GM13976 (cell line): ENCODE measurements around the gene UMAD1.

ENCODE experiments used
- DNase-seq: peaks from one replicate; pipeline ENCODE4 v3.0.0; 2012; ENCODE audit warnings: low spot score
- in situ Hi-C: fragments of 300-500 bp; cut with MboI; formaldehyde crosslinking; loops from one replicate; pipeline ENCODE4 v1.12.0; 2022; ENCODE audit warnings: low sequenced_read_pairs, mixed read lengths, inconsistent platforms; ENCODE audit not compliant: unreplicated experiment
- TF ChIP-seq, protein P1 (sequence below): IDR thresholded peaks from 2 replicates; pipeline ENCODE4 v1.5.1; 2012; ENCODE audit warnings: borderline replicate concordance, mild to moderate bottlenecking; ENCODE audit not compliant: insufficient read depth; ENCODE audit errors: extremely low read depth, missing control alignments, control extremely low read depth

UMAD1 gene

DNA sequence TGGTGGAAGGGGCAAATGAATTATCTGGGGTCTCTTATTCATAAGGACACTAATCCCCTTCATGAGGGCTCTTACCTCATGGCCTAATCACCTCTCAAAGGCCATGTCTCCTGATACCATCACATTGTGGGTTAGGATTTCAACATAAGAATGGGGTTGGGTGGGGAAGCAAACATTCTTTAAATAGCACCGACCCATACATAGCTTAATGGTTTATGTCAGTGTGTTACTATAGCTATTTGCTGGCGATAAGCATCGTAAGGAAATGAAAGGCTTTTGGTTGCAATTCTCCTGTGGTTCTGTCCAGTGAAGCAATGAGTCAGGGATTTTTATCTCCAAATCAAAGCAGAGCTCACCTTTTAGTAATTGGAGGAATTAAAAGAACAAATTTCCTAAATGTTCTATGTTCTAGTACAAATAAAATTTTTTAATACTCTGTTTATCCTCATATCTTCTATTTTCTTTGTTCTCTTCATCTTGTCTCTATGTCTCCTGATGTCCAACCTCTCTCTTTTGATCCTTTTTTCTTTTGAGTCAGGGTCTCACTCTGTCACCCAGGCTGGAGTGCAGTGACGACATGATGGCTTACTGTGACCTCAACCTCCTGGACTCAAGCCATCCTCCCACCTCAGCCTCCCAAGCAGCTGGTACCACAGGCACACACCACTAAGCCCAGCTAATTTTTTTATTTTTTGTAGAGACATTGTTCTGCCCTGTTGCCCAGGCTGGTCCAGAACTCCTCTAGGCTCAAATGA is 271.0 kb downstream of the UMAD1 start:
- in situ Hi-C loops, result no loop called here
- TF ChIP-seq, protein P1, sequence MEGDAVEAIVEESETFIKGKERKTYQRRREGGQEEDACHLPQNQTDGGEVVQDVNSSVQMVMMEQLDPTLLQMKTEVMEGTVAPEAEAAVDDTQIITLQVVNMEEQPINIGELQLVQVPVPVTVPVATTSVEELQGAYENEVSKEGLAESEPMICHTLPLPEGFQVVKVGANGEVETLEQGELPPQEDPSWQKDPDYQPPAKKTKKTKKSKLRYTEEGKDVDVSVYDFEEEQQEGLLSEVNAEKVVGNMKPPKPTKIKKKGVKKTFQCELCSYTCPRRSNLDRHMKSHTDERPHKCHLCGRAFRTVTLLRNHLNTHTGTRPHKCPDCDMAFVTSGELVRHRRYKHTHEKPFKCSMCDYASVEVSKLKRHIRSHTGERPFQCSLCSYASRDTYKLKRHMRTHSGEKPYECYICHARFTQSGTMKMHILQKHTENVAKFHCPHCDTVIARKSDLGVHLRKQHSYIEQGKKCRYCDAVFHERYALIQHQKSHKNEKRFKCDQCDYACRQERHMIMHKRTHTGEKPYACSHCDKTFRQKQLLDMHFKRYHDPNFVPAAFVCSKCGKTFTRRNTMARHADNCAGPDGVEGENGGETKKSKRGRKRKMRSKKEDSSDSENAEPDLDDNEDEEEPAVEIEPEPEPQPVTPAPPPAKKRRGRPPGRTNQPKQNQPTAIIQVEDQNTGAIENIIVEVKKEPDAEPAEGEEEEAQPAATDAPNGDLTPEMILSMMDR, result no peak
- DNase-seq, result no peak

DNA sequence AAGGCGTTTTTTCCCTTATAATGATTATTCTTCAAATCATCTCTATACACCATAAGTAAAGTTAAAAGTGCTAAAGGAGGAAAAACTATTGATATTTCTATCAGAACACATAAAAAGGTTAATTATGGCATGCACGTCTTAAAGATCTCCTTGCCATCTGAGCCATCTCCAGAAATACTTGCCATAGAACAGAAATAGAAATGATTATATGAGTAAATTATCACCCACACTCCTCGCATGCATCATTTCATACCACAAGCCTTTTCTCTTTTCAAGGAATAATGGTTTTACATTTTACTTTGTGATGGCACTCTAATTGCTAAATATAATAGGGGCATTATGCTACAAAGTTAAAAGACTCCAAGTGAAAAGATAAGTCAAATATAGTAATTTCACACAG is 272.4 kb downstream of the UMAD1 start:
- in situ Hi-C loops, result no loop called here
- TF ChIP-seq, protein P1, result no peak
- DNase-seq, result no peak

DNA sequence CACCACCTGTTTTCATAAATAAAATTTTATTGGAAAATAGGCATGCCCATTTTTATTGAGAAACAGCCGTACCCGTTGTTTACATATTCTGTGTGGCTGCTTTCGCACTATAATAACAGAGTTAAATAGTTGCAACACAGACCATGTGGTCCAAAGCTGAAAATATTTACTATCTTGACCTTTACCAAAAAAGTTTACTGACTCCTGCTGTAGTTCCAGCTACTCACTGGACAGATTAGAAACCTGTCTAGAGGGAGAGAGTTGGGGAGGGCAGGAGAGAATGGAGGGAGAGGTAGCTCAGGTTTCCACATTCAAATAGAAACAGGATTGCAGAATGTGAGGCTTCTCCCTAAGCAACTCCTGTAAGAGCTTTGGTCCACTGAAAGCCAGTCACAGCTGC is 273.0 kb downstream of the UMAD1 start:
- TF ChIP-seq, protein P1, result no peak
- in situ Hi-C loops, result no loop called here
- no peak for DNase-seq

DNA sequence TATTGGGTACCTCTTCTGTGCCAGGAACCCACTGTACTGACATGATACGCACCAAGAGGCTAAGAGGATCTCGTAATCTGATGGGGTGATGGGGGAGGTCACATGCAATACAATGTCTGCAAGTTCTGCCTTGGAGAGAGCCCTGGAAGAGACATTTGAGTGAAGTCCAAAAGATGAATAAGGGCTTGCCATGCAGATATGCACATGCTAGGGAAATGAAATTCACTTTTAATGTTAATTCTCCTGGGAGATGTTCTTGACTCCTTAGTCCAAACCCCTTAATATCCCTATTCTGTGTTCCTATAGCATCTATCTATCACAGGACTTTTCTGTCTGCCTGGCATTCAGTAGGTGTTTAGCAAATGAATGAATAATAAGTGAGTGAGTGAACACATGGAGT is 274.0 kb downstream of the UMAD1 start:
- DNase-seq, result no peak
- in situ Hi-C loops, result no loop called here
- TF ChIP-seq, protein P1, result no peak

DNA sequence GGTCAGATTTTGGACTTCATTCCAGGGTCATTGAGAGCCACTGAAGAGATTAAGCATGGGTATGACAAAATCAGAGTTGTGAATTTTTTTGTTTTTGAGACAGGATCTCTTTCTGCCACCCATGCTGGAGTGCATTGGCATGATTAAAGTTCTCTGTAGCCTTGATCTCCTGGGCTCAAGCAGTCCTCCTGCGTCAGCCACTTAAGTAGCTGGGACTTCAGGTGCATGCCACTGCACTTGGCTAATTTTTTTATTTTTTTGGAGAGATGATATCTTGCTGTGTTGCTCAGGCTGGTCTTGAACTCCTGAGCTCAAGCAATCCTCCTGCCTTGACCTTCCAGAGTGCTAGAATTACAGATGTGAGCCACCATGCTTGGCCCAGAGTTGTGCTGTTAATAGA is 275.5 kb downstream of the UMAD1 start:
- DNase-seq, result no peak
- in situ Hi-C loops, result no loop called here
- TF ChIP-seq, protein P1, result no peak

DNA sequence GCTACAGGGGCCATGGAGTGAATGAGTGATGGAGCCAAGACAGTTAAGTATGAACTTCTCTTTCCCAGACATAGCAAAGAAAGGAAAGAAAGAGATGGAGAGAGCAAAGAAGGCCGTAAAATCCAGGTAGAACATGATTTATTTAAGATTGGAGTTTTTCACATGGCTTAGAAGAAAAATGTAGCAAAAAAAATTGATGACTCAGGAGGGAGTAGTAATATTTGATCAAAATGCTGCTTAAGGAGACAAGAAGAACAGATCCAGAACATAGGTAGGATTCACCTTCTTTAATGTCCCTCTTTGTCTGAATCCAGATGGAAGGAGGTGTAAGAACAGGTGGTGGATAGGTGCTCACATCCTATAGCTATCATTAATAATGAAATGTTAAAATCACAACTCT is 277.0 kb downstream of the UMAD1 start:
- TF ChIP-seq, protein P1, result no peak
- in situ Hi-C loops, result no loop called here
- DNase-seq, result no peak
